Measurements from ENCODE around the gene PDE4C.
"Not testable (repeated sequence)": the region's sequence is repeated elsewhere in the genome, so short reads cannot be mapped to it uniquely, and the experiment has no call there.

Gene PDE4C

GRCh38 chr19:18223860-18224524 lies 2.2 kb downstream of the PDE4C start:
- DNase-seq, result no peak

- DNase-seq, result no peak
Observed at GRCh38 chr19:18221815-18222725, 4.2 kb downstream of the PDE4C start.

DNA sequence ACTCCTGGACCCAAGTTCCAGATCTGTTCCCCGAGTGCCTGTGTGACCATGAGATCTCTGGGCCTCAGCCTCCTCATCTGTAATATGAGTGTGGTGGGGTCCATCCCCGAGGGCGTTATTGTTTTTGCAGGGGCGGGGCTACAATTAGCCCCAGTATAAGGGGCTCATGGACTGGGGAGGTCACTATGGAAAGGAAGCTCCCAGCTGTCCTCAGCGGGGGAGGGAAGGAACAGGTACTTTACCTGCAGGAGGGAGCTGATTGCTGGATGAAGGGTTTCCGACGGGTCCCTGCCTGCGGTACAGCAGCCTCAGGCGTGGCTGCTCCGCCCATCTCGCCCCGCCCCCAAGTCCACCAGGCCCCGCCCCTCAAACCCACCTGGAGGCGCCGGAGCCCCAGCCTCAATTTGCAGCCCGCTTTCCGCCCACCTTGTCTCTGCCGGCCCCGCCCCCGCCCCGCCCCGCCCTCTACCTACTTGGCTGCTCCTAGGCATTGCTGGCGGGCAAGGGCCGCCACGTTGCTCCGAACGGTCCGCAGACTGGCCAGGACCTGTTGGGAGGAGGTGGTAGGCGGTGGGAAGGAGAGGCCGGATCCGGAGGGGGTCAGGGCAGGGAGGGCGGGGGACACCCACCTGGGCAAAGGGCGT lies 5.5 kb downstream of the PDE4C start:
- DNase-seq, result no peak

DNA sequence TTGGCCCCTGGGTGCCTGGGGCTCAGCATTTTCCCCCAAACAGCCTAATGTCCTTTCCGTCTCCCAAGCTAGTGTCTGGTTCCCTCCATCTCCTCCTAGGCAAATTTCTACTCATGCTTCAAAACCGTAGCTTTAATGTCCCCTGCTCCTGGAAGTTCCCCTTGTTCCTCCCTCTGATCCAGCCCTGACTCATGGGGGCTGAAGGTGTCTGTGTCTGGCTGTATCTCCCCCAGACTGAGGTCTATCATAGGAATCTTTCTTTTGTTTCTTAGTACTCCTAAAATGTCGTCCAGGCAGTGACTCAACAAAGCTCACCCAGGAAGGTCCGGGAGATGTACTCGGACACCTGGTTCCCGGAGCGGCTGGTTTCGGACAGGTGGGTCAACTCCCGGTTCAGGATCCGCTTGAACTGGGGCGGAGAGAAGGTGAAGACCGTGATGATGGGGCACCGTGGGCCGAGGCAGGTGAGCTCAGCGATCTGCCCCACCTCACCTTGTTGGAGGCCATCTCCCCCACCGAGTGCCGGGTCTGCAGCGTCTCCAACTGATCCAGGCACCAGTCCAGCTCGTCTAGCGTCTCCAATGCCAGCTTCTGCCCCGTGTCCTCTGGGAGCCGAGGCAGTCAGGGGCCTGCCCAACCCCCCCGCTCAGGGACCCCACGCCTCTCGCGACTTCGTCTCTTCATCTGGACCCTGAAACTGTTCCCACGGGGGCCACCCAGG lies 6.2 kb downstream of the PDE4C start:
- no peak for DNase-seq

GRCh38 chr19:18218600-18218999 lies 7.6 kb downstream of the PDE4C start:
- DNase-seq, result no peak

- no peak for DNase-seq
Observed at GRCh38 chr19:18218159-18218558, 8.1 kb downstream of the PDE4C start.

DNA sequence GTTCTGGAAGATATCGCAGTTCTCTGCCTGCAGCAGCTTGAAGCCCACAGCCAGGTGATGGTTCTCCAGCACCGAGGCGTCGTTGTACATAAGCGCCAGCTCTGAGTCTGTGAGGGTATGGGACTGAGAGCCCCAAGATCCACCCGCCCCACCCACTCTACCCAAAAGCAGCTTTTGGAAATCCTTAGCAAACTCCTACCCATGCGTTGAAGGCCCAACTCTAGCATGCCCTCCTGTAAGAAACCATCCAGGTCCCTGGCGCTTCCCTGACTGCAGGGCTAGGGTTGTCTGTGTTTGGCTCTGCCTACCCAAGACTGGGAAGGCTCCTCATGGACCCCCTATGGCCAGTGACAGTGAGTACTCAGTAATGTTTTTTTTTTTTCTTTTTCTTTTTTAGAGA lies 9.4 kb downstream of the PDE4C start:
- DNase-seq, result no peak

DNA sequence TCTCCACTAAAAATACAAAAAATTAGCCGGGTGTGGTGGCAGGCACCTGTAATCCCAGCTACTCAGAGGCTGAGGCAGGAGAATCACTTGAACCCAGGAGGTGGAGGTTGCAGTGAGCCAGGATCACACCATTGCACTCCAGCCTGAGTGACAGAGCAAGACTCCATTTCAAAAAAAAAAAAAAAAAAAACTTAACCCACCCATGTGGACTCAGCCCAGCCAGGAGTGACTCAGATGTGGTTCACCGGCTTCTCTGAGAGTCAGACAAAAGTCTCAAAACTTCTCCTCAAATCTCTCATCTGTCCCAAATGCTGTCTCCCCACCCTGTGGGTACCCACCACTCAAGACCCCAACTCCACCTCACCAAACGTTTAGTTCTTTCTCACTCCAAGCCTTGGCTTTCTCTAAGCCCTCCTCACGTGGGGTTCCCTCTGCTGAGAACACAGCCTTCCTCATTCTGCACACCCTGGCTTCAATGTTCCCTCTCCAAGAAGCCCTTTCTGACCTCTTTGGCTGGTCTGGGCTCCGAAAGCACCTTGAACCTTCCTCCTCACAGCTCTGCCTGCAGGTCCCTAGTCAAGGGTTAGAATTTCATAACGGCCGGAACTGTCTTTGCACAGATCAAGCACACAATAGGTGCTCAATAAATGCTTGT lies 11.3 kb downstream of the PDE4C start:
- DNase-seq, result no peak

DNA sequence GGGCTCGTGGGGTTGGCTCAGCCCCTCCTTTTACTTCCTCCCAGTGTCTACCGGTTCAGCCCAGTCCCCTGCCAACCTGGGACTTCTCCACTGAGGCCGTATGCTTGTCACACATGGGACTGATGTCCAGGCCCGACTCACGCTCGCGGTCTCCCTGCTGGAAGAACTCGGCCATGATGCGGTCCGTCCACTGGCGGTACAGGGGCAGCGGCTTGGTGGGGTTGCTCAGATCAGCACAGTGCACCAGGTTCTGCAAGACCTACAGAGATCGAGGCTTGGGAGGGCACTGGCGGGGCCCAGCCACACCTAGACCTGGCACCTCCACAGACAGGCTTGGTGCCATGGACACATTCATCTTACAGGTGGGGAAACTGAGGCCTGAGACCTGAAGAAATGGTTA lies 14.6 kb downstream of the PDE4C start:
- DNase-seq, result no peak

- not testable (repeated sequence) for DNase-seq
Observed at GRCh38 chr19:18209912-18210311, 16.3 kb downstream of the PDE4C start.

DNA sequence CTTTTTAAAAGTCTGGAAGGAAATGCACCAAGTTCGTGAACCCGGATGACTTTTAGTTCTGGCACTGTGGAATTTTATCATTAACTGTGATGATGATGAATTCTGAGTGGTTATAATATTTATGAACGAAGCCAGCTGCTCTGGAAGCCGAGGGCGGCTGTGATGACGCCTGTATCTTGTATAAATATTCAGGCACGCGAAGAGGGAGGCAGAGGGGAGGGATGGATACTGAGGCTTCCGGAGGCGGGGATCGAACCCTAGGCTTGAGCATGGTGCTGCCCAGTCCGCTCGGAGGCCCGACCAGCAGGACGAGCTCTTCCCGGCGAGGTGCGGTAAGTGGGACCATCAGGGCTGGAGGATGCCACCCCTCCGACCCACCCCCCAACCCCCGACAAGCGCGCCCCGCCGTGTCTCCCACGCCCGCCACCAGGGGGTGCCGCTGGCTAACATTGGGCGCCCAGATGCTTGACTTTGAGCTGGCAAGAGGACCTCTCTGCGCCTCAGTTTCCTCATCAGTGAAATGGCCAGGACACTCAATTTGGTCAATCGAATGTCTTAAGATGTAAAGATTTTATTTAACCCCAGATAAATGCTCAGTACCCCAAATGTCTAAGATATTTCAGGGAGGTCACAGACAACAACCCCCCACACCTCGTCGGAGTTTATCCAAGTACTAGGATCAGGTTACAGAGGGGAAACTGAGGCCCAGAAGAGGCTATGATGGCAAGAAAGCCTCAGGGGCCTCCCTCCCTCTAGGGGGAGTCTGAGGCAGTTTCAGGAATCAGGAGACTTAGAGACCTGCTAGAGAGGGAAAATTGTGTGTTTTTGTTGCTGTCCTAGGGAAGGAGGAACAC lies 17.9 kb downstream of the PDE4C start:
- DNase-seq, result peak; percentile 36

DNA sequence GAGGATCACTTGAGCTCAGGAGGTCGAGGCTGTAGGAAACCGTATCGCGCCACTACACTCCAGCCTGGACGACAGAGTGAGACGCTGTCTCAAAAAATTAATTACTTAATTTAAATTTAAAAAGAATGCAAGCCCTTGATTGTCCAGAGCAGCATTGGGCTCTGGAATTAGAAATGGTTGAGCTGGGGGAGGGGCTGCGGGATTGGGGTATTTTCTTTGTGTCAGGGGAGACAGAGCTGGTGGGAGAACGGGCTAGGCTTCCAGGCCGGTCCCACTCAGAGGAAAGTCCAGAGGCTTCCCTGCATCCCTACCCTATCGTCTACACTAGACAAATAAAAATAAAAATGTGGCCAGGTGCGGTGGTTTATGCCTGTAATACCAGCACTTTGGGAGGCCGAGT lies 20.2 kb downstream of the PDE4C start:
- DNase-seq, result no peak

- peak; percentile 31 for DNase-seq
Observed at GRCh38 chr19:18205200-18205892, 20.9 kb downstream of the PDE4C start.

GRCh38 chr19:18204394-18205199 lies 21.6 kb downstream of the PDE4C start:
- peak; percentile 50 for DNase-seq

DNA sequence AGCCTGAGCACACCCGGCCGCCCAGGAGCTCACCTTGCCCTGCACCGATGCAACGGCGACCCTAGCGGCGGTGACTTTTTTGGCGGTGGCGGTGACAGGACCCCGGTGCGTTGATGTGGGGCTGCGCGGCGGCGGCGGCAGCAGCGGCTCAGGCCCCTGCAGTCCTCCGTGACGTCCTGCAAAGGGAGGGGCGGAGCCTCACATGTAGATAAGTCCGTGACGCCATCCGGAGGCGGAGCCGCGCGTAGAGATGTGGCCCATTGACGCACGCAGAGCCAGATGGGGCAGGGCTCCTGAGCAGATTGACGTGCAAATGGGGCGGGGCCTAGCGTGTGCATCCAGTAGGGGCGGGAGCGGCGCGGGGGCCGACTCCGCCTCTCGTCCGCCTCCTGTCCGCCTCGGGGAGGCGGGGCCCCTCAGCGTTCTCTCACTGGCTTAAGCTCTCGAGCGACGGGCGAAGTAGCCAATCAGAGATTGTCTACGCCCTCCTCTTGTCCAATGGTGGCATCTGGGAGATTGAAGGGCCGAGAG lies 22.3 kb downstream of the PDE4C start, which contains the start of gene RAB3A:
Gene RAB3A (minus strand): TSS at position 180 of the 531 bp plus-strand sequence. CDS start 1,302 bp downstream, outside the sequence.
- DNase-seq, result peak; percentile 98

GRCh38 chr19:18203408-18203862 lies 22.8 kb downstream of the PDE4C start:
- DNase-seq, result peak; percentile 56

- peak; percentile 8 for DNase-seq
Observed at GRCh38 chr19:18202778-18203407, 23.3 kb downstream of the PDE4C start.

DNA sequence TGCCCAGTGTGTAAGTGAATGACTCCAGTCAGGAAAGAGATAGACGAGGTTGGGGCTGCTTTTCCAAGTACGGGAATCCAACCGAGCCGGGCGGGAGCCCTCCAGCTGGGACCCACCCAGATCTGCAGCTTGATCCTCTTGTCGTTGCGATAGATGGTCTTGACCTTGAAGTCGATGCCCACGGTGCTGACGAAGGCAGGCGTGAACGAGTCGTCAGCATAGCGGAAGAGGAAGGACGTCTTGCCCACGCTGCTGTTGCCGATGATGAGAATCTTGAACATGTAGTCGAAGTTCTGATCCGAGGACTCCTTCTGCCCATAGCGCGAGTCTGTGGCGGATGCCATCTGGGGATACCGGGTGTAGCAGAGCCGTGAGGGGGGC lies 23.9 kb downstream of the PDE4C start:
- DNase-seq, result no peak

GRCh38 chr19:18198374-18198773 lies 27.9 kb downstream of the PDE4C start:
- no peak for DNase-seq

Data from effector CD8-positive, alpha-beta T cell (primary cell).